Activated CD8-positive, alpha-beta memory T cell treated with anti-CD3 and anti-CD28 coated beads for 48 hours (primary cell): ENCODE measurements around the gene MSI2.
"Not testable (repeated sequence)": the region's sequence is repeated elsewhere in the genome, so short reads cannot be mapped to it uniquely, and the experiment has no call there.

Experiments used
- DNase-seq, 3 experiments: peaks; one replicate each; pipeline ENCODE4 v3.0.0-alpha.2; 2020; ENCODE audit warnings: low read depth in 2 of 3, low spot score in 2 of 3

Gene MSI2

DNA sequence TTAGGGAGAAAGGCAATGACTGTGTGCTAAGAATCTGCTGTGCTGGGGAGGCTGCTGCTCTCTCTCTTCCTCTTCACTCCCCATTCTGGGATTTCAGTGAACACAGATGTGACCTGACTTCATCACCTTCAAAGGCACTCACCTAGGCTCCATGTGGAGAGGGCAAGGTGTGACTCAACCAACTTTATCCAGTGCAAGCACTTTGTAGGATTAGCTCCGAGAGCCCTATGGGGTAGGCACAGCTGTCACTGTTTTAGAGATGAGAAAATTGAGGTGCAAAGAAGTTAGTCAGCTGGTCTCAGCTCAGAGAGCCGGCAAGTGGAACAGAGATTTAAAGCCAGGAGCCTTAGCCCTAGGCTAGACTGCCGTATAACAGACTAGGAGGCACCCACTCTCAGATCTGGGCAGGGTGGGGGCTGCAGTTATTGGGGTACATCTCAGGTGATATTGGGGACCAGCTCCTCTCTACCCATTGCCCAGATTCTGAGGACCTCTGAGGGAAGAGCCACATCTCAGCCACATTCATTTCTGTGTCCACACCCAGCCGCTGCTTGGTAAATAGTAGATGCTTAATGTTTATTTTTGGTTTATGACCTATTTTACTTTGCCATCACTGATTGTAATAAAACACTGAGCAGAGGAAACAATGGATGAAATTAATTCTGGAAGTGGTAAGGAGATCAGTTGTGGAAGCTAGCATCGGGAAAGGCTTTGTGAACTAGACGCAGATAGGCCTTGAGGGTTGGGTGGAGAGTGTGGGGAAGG, 350.0 kb downstream of the MSI2 start:
- no peak for DNase-seq

DNA sequence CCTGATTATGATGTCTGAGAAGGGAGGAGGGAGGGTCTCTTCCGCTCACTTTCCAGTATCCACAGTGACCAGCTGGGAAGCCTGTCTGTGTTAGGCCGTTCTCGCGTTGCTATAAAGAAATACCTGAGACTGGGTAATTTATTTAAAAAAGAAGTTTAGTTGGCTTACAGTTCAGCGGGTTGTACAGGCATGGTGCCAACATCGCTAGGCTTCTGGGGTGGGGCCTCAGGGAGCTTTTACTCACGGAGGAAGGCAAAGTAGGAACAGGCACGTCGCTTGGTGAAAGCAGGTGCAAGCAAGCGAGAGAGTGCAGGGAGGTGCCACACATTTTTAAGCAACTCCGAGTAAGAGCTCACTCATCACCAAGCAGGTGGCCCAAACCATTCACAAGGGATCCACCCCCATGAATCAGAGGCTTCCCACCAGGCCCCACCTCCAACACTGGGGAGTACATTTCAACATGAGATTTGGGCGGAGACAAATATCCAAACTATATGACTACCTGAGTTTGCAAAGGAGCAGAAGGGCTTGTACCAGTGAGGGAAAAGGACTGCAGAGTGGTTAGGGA, 351.3 kb downstream of the MSI2 start:
- no peak for DNase-seq

- DNase-seq, result no peak
Measured at GRCh38 chr17:57608369-57609124, 352.2 kb downstream of the MSI2 start.

DNA sequence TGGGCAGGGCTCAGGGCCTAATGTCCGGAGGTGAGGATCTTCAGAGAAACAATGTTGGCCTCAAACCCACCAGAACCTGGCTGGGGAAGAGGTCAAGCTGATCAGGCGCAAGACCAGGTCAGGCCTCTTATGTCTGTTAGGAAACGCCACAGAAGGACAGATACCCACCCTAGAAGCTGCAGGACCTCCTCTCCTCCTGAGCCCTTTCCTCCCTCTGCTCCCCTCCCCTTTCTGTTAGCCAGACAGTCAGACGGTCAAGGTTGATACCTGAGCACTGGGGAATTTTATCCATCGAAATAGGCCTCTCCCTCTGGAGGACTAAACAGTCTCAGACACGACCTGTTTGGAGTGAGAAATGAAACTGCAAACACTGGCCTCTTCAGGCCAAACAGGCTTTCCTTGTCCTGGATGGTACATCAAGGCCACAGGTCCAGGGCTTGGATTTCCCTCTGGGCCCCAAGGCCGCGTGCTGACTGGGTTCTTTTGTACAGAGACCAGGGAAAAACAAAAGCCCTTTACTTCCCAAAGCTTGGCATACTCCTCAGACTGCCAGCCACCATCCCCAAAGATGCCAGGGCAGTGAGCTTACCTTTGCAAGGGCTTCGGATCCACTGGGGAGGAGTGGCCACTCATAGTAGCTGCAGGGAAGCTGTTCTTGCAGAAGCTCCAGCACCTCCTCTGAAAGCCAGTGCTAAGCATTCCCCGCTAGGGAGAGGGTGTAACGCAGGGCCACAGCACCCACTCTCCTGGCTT, 353.0 kb downstream of the MSI2 start:
- DNase-seq, result no peak

DNA sequence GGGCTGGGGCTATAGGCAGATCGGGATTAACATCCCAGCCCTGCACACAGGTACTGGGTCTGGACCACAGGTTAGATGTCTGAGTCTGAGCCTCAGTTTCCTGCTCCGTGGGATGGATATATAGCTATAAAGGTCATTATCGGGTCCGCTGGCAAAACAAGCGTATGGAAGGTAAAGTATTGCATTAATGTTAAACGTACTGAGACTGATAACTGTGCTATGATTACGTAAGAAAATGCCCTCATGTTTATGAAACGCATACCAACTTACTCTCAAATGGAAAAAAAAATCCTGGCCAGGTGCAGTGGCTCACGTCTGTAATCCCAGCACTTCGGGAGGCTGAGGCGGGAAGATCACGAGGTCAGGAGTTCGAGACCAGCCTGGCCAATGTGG, 353.6 kb downstream of the MSI2 start:
- DNase-seq, result no peak

DNA sequence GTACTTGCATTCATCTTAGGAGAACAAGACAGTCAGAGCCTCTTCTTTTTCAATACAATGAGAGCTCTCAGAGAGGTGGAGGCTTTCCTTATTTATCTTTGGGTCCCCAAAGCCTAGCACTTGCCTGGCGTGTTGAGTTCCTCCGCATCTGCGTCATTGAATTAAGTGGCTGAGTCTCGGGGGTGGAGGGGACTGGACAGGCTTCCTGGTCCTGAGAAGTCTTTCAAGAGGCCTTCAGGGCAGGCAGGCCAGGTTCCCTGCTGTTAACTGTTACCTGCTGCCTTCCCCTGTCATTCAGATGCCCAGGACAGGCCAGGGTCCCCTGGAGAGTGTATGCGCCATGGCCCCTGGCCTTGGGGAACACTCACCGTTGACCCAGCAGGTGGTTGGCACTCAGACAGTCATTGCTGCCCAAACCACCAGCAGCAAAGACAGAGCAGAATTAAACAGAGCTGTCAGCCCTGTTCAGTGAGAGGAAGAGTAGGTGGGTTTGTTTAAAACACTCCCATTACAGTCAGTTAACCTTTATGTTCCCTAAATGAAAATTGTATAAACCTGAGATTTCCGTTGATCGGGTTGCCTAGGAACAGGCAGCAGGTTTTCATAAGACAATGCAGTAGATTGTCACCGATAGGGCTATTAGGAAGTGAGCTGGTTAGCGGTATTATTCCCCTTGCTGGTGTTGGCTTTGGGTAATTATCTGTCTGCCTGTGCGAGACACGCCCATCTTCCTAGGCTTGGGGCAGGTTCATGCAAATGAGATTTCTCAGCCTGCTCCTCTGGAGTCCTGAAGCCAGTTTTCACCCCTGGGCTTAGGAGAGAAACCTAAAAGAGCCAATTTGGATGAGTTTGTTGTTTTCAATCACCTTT, 356.1 kb downstream of the MSI2 start:
- no peak for DNase-seq

DNA sequence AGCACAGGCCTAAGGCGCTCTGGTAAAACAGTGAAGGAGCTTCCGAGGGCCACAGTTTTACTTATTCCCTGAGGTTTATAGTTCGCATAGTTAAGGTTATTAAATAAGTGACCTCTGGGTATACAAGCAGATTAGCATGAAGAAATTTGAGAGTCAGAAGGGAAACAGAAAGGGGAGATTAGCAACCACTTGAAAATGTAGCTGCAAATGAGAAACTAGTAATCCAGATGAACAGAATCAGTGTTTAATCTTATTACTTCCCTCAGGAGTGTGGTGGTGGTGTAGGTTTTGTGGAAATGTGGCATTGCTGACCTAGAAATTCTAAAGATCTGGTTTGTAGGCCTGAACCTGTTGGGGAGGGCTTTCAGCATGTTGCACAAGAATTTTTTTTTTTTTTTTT, 358.4 kb downstream of the MSI2 start:
- DNase-seq, result no peak

- DNase-seq, result no peak
Measured at GRCh38 chr17:57615836-57616757, 359.8 kb downstream of the MSI2 start.

DNA sequence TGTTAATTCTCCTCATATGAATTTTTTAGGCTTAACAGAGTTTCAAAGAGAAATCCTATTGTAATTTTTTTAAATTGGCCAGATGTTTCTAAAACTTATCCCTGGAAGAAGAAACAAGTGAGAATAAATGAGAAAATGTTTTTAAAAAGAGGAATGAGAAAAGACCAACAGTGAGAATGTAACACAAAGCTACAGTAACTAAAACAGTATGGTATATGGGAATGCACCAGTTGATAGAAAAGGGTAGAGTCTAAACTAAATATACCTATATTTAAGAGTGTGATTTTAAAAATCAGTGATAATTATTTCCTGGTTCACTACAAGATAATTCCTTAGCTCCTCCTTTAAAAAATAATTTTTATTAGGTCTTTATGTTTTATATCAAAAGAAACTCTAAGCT, 360.9 kb downstream of the MSI2 start:
- DNase-seq, result no peak

- no peak for DNase-seq
Measured at GRCh38 chr17:57619061-57619937, 363.0 kb downstream of the MSI2 start.

DNA sequence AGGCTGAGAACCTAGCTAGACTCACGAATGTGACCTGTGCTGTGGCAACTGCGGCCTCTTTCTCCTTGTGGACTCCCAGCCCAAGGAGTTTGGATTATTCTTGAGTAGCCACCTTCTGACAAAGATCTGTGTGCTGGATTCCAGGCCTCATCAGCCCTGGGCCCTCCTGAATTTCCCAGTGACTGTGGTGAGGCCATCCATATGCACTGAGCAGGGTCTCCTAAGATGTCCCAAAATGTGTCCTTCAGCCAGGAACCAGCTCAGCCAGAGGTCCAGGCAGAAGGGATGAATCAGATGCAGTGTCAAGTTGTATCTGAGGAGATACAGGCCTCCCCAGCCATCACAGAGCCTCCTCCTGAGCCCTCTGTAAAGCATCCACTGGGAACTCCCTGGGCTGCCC, 364.3 kb downstream of the MSI2 start:
- DNase-seq, result no peak

- DNase-seq, result not testable (repeated sequence)
Measured at GRCh38 chr17:57621791-57622190, 365.5 kb downstream of the MSI2 start.

GRCh38 chr17:57622306-57622682, 366.0 kb downstream of the MSI2 start:
- no peak for DNase-seq

- no peak for DNase-seq
Measured at GRCh38 chr17:57622683-57623433, 366.5 kb downstream of the MSI2 start.

- DNase-seq, result no peak
Measured at GRCh38 chr17:57623620-57624019, 367.3 kb downstream of the MSI2 start.

GRCh38 chr17:57624386-57624785, 368.1 kb downstream of the MSI2 start:
- DNase-seq, result no peak

DNA sequence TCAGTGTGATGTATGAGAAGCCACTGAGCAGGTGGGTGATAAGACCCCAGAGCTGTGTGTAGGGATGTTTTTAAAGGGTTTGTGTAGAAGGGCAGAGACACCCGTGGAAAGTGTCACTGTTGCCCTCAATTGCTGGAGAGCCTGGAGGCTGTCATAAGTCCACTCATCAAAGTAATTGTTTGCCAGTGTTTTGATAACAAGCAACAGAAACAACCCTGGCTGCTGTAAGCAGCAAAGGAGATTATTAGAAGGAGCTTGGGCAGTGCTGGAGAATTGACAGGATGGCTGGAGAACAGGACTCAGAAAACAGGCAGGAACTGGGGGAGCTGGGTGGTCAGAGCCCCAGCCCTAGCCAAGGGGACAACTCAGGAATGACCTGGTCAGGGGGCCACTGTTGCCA, 369.2 kb downstream of the MSI2 start:
- DNase-seq, result no peak

DNA sequence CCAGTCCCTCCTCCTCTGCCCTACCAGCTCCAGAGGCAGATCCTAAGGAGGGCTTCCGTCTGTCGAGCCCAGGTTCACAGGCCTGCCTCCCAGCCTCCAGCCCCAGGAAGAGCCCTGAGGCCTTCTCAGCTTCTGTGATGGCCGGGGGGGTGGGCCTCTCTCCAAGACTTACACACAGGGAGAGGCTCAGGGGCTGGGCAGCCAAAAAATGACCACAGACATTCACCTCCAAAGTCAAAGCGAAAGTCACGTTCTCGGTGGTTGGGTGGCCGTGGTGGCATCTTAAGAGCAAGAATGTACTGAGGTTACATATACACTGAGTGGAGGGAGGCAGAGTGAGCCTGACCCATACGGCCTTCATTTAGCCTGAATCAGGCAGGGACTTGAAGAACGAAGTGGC, 369.6 kb downstream of the MSI2 start:
- no peak for DNase-seq
